SKM-1 (cell line): ENCODE data around the gene MCU.

ENCODE experiments used
- DNase-seq: peaks from one replicate; lab custom pipeline; 2025; ENCODE audit not compliant: unreplicated experiment; lab: John Stamatoyannopoulos, UW

The MCU gene

DNA sequence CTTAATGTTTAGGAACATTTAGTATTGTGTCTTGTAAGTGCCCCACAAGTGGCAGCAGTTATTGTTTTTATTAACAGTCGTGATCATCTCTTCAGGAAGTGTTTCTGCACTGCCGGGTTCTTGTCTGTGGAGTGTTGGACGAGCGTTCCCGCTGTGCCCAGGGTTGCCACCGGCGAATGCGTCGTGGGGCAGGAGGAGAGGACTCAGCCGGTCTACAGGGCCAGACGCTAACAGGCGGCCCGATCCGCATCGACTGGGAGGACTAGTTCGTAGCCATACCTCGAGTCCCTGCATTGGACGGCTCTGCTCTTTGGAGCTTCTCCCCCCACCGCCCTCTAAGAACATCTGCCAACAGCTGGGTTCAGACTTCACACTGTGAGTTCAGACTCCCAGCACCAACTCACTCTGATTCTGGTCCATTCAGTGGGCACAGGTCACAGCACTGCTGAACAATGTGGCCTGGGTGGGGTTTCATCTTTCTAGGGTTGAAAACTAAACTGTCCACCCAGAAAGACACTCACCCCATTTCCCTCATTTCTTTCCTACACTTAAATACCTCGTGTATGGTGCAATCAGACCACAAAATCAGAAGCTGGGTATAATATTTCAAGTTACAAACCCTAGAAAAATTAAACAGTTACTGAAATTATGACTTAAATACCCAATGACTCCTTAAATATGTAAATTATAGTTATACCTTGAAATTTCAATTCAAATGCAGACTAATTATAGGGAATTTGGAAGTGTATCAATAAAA is 240.5 kb downstream of the MCU start:
- no peak for DNase-seq

DNA sequence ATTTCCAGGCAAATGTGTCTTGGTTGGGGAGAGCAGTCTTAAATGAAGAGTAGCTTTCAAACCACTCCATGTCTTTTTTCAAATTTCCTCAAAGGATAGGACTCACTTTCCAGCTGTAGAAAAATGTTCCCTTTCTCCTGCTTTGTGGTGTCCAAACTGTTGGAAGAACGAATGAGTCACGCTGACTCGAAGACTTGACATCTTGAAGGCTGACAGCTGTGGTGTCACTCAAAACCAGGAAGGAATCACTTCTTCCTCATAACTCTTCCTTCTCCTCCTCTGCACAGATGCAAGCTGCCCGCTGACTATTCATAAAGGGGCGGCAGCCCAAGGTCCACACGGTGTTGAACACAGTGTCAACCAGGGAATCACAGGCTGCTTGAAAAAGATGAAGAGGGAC is 243.4 kb downstream of the MCU start:
- no peak for DNase-seq
